Panc1 (cell line): ENCODE measurements around the gene VAV3. TPM values are rescaled to one million over a fixed set of nuclear protein-coding genes. Genes with fewer than 3 reads are reported as not detected.

Experiments used
- ATAC-seq: fragments of 200-7000 bp; cut with Tn5 transposase; 2 replicates; pipeline ENCODE4 v1.9.1; 2020; ENCODE audit warnings: mild to moderate bottlenecking, moderate library complexity
- BruUV-seq: library from RNA; stranded (reverse); fragments of 400-500 nt; replicated peaks from 2 replicates; lab custom pipeline; 2021; lab: Mats Ljungman, UMichigan
- CTCF ChIA-PET: fragments of 300-600 bp; sonication (Branson Sonifier 250); formaldehyde crosslinking; loops from one replicate; lab custom pipeline; 2022; ENCODE audit warnings: antibody characterized with exemption; lab: Charles Lee
- POLR2A ChIA-PET: fragments of 300-600 bp; sonication (Branson Sonifier 250); formaldehyde crosslinking; loops from one replicate; lab custom pipeline; 2022; ENCODE audit warnings: antibody characterized with exemption; lab: Charles Lee
- DNase-seq: peaks from one replicate; pipeline ENCODE4 v3.0.0-alpha.2; 2010; ENCODE audit warnings: low read depth, low spot score
- H3K27ac ChIP-seq: 2 replicates; pipeline ENCODE4 v1.5.1; 2011; ENCODE audit warnings: mild to moderate bottlenecking, low read length, inconsistent platforms
- H3K27me3 ChIP-seq: fragments of 200-500 bp; sonication (Bioruptor generic); 2 replicates; pipeline ENCODE4 v1.6.0; 2014; ENCODE audit warnings: low read length, inconsistent platforms; ENCODE audit not compliant: control insufficient read depth, insufficient read depth
- H3K36me3 ChIP-seq: fragments of 200-500 bp; sonication (Bioruptor generic); 2 replicates; pipeline ENCODE4 v1.5.1; 2014; ENCODE audit warnings: inconsistent platforms, mild to moderate bottlenecking, low read length, moderate library complexity; ENCODE audit not compliant: control insufficient read depth, insufficient read depth
- H3K4me1 ChIP-seq: 2 replicates; pipeline ENCODE4 v1.5.1; 2011; ENCODE audit warnings: inconsistent platforms, mild to moderate bottlenecking, low read length, moderate library complexity; ENCODE audit not compliant: control insufficient read depth, insufficient read depth
- H3K4me3 ChIP-seq, 2 experiments: 2 replicates each; pipeline ENCODE4 v1.5.1; 2011 to 2012; ENCODE audit warnings: low read depth in 2 of 2, low read length in 2 of 2, mild to moderate bottlenecking in 2 of 2, inconsistent platforms in 1 of 2, moderate library complexity in 1 of 2
- H3K9me3 ChIP-seq: fragments of 200-500 bp; sonication (Bioruptor generic); 2 replicates; pipeline ENCODE4 v1.5.1; 2014; ENCODE audit warnings: low read depth, mild to moderate bottlenecking, inconsistent platforms, low read length, moderate library complexity; ENCODE audit not compliant: control insufficient read depth, insufficient read depth
- POLR2AphosphoS5 ChIP-seq: IDR thresholded peaks from 2 replicates; pipeline ENCODE4 v1.6.1; 2012; ENCODE audit warnings: mild to moderate bottlenecking, low read depth, low read length, moderate library complexity
- SIN3A ChIP-seq: IDR thresholded peaks from 2 replicates; pipeline ENCODE4 v1.6.1; 2012; ENCODE audit warnings: low read depth, mild to moderate bottlenecking, low read length, moderate library complexity, borderline replicate concordance; ENCODE audit not compliant: insufficient read depth
- TCF7L2 ChIP-seq: IDR thresholded peaks from 2 replicates; pipeline ENCODE4 v1.6.1; 2011; ENCODE audit warnings: mild to moderate bottlenecking, low read depth, low read length, inconsistent platforms
- in situ Hi-C: cut with HindIII; loops from 2 replicates; pipeline ENCODE4 v1.10.0; 2016; ENCODE audit warnings: low sequenced_read_pairs, low pct_unique_long_range_greater_than_20kb
- intact Hi-C: fragments of 100-400 bp; cut with micrococcal nuclease; formaldehyde crosslinking; loops from one replicate; pipeline ENCODE4 v1.10.0; 2022; ENCODE audit not compliant: unreplicated experiment
- total RNA-seq: library from RNA; stranded (reverse); gene quantifications from one replicate; pipeline ENCODE4 v1.2.1, GENCODE V29; 2021; ENCODE audit not compliant: unreplicated experiment
- TF ChIP-seq, protein P1 (sequence below): fragments of 450-650 bp; IDR thresholded peaks from 2 replicates; pipeline ENCODE4 v1.5.1; 2017; ENCODE audit warnings: mild to moderate bottlenecking
- TF ChIP-seq, protein P2 (sequence below), 2 experiments: IDR thresholded peaks; 2 replicates each; pipeline ENCODE4 v1.6.1; 2011 to 2012; ENCODE audit warnings: low read depth in 2 of 2, control low read depth in 1 of 2, low read length in 1 of 2, mild to moderate bottlenecking in 1 of 2, moderate library complexity in 1 of 2; ENCODE audit not compliant: insufficient read depth in 1 of 2

VAV3 gene
- total RNA-seq, 1 experiment from 2014 or later: 0.23 TPM

- Histone ChIP-seq H3K9me3 (no peaks in the 10 kb centered on the region), H3K27ac (no peak overlapping the region), H3K4me1 (no peaks in the 10 kb centered on the region), H3K36me3 (no peaks in the 10 kb centered on the region), H3K27me3 (no peaks in the 10 kb centered on the region), H3K4me3 (no peak overlapping the region)
- ChIA-PET POLR2A (no interaction called here), CTCF (no interaction called here)
- TF ChIP-seq TCF7L2: no peak
- TF ChIP-seq, protein P1, sequence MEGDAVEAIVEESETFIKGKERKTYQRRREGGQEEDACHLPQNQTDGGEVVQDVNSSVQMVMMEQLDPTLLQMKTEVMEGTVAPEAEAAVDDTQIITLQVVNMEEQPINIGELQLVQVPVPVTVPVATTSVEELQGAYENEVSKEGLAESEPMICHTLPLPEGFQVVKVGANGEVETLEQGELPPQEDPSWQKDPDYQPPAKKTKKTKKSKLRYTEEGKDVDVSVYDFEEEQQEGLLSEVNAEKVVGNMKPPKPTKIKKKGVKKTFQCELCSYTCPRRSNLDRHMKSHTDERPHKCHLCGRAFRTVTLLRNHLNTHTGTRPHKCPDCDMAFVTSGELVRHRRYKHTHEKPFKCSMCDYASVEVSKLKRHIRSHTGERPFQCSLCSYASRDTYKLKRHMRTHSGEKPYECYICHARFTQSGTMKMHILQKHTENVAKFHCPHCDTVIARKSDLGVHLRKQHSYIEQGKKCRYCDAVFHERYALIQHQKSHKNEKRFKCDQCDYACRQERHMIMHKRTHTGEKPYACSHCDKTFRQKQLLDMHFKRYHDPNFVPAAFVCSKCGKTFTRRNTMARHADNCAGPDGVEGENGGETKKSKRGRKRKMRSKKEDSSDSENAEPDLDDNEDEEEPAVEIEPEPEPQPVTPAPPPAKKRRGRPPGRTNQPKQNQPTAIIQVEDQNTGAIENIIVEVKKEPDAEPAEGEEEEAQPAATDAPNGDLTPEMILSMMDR: no peak
- no peak for TF ChIP-seq POLR2AphosphoS5
- no peak for TF ChIP-seq SIN3A
- TF ChIP-seq, protein P2, sequence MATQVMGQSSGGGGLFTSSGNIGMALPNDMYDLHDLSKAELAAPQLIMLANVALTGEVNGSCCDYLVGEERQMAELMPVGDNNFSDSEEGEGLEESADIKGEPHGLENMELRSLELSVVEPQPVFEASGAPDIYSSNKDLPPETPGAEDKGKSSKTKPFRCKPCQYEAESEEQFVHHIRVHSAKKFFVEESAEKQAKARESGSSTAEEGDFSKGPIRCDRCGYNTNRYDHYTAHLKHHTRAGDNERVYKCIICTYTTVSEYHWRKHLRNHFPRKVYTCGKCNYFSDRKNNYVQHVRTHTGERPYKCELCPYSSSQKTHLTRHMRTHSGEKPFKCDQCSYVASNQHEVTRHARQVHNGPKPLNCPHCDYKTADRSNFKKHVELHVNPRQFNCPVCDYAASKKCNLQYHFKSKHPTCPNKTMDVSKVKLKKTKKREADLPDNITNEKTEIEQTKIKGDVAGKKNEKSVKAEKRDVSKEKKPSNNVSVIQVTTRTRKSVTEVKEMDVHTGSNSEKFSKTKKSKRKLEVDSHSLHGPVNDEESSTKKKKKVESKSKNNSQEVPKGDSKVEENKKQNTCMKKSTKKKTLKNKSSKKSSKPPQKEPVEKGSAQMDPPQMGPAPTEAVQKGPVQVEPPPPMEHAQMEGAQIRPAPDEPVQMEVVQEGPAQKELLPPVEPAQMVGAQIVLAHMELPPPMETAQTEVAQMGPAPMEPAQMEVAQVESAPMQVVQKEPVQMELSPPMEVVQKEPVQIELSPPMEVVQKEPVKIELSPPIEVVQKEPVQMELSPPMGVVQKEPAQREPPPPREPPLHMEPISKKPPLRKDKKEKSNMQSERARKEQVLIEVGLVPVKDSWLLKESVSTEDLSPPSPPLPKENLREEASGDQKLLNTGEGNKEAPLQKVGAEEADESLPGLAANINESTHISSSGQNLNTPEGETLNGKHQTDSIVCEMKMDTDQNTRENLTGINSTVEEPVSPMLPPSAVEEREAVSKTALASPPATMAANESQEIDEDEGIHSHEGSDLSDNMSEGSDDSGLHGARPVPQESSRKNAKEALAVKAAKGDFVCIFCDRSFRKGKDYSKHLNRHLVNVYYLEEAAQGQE (IDR thresholded peaks at IDR 0.05; ENCODE audit: insufficient read depth in 1 of 2, low read depth in 2 of 2, low read length in 1 of 2): no peak
- BruUV-seq: no TSS peak
- intact Hi-C loops: no loop called here
- in situ Hi-C loops: no loop called here
- DNase-seq (no peak), ATAC-seq (no peak)
Observed at GRCh38 chr1:107926436-107927080, 38.4 kb downstream of the VAV3 start.

DNA sequence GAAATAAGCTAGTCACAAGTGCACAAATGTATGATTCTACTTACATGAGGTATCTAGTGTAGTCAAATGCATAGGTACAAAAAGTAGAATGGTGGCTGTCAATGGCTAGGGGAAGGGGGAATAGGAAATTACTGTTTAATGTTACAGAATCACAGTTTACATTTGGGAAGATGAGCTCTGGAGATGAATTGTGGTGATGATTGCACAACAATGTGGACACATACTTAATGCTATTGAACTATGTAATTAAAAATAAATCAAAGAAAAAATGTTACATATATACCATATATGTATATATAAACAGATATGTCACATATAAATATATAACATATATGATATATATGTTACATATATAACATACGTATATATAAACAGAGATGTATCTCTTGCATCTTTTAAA is 39.4 kb downstream of the VAV3 start:
- Histone ChIP-seq H3K4me1 (no peaks in the 10 kb centered on the region), H3K36me3 (no peaks in the 10 kb centered on the region), H3K27me3 (no peaks in the 10 kb centered on the region), H3K4me3 (no peak overlapping the region), H3K27ac (no peak overlapping the region), H3K9me3 (no peaks in the 10 kb centered on the region)
- intact Hi-C loops (no loop called here), in situ Hi-C loops (no loop called here)
- ChIA-PET POLR2A (no interaction called here), CTCF (no interaction called here)
- BruUV-seq: no TSS peak
- TF ChIP-seq, protein P1: no peak
- TF ChIP-seq SIN3A: no peak
- TF ChIP-seq, protein P2 (IDR thresholded peaks at IDR 0.05; ENCODE audit: insufficient read depth in 1 of 2, low read depth in 2 of 2, low read length in 1 of 2): no peak
- no peak for TF ChIP-seq TCF7L2
- no peak for TF ChIP-seq POLR2AphosphoS5
- DNase-seq (no peak), ATAC-seq (no peak)
